Measurements from ENCODE around the gene IHH. TPM values are rescaled to one million over a fixed set of nuclear protein-coding genes. Genes with fewer than 3 reads are reported as not detected.

Gene IHH
- total RNA-seq, 1 experiment from 2014 or later = 0.11 TPM

DNA sequence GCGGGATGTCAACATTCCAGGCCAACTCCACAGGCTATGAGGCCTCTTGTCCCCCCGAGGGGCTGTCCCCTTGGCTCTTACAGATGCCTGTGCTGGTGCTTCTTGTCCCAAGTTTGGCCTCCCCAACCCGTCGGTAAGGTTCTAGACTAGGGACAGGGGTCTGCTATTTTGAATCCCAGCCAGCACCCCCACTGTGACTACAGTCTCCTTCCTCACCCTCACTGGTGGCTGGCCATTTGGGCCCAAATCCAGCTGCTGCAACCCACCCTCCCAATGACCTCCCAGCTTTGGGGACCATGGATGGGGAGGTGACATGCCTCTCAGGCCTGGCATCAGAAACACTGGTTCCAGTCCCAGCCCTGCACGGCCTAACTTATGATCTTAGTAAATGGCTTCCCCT, 38.1 kb downstream of the IHH start (continued):
- TF ChIP-seq, protein P1, sequence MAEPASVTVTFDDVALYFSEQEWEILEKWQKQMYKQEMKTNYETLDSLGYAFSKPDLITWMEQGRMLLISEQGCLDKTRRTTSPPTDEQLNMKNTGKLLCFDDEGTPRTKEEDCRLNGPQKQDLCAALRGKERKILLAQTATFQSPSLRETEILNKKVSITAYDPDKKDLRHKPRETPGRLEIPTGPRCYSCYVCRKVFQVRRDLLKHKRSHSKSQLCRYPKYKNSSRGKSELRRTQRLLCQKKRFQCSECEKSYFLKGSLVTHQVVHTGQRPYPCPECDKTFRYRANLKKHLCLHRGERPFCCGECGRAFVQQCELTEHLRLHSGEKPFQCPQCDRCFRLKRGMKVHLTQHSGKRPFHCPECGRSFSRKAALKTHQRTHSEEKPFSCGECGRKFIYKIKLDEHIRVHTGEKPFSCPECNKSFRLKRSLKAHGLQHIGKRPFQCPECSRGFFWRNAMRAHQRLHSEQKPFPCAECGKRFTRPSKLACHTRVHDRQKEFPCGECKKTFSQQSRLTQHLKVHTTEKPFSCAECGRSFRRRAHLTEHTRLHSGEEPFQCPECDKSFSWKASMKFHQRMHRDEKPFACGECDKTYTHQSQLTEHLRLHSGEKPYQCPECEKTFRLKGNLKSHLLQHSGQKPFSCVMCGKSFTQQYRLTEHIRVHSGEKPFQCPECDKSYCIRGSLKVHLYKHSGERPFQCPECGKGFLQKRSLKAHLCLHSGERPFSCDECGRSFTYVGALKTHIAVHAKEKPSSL (CRISPR knock-in tag; conservative IDR thresholded peaks at IDR 0.05) = no peak
- no peak for TF ChIP-seq ZNF423 (CRISPR knock-in tag; IDR thresholded peaks at IDR 0.05)
- no peak for TF ChIP-seq IRF2 (CRISPR knock-in tag; IDR thresholded peaks at IDR 0.05; ENCODE audit: borderline replicate concordance, low read depth)

DNA sequence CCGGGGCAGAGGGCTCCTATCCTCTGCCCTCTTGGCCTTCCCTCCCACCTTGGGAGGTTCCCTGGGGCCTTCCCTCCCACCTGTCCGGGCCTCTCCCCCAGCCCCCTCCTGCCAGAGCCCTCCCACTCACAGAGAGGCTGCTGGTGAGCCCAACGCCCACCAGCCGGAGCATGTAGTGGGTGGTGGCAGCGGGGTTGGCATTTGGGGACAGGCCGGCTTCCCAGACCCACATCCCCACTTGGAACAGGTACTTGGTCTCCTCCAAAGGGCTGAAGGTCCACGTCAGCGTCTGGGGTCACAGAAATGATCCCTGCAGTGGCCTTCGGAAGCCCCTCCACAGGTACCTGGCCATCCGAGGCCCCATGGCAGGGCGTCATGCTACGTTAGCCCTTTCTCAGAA, 38.7 kb downstream of the IHH start:
- Mint-ChIP-seq H3K27me3 (ENCODE audit: low read depth) (no peaks in the 10 kb centered on the region), H3K36me3 (no peaks in the 10 kb centered on the region), H3K9me3 (no peaks in the 10 kb centered on the region), H3K4me3 (no peak overlapping the region), H3K27ac (no peak overlapping the region), H3K4me1 (0 out of 2 replicates have a peak, but pooled peaks cover 2% of the 10 kb centered on the region)
- no peak for DNase-seq (ENCODE audit: low spot score)
- CTCF ChIA-PET = interaction anchor here (1.4 to 7.0 kb wide), 2 partner anchors 8 to 51 kb away, joined by 4 to 56 read pairs; no protein-coding TSS in a partner anchor
- TF ChIP-seq MYBL2 (CRISPR knock-in tag; IDR thresholded peaks at IDR 0.05) = no peak
- TF ChIP-seq, protein P2, sequence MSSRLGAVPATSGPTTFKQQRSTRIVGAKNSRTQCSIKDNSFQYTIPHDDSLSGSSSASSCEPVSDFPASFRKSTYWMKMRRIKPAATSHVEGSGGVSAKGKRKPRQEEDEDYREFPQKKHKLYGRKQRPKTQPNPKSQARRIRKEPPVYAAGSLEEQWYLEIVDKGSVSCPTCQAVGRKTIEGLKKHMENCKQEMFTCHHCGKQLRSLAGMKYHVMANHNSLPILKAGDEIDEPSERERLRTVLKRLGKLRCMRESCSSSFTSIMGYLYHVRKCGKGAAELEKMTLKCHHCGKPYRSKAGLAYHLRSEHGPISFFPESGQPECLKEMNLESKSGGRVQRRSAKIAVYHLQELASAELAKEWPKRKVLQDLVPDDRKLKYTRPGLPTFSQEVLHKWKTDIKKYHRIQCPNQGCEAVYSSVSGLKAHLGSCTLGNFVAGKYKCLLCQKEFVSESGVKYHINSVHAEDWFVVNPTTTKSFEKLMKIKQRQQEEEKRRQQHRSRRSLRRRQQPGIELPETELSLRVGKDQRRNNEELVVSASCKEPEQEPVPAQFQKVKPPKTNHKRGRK (CRISPR knock-in tag; IDR thresholded peaks at IDR 0.05; ENCODE audit: borderline replicate concordance) = no peak
- no peak for TF ChIP-seq ZNF416 (CRISPR knock-in tag; IDR thresholded peaks at IDR 0.05)
- no peak for TF ChIP-seq ZNF219 (CRISPR knock-in tag; IDR thresholded peaks at IDR 0.05; ENCODE audit: borderline replicate concordance)
- TF ChIP-seq RELA (CRISPR knock-in tag; IDR thresholded peaks at IDR 0.05; ENCODE audit: borderline replicate concordance) = no peak
- no peak for TF ChIP-seq NFATC4 (CRISPR knock-in tag; IDR thresholded peaks at IDR 0.05)
- TF ChIP-seq, protein P3, sequence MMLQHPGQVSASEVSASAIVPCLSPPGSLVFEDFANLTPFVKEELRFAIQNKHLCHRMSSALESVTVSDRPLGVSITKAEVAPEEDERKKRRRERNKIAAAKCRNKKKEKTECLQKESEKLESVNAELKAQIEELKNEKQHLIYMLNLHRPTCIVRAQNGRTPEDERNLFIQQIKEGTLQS (CRISPR knock-in tag; conservative IDR thresholded peaks at IDR 0.05) = no peak
- TF ChIP-seq CREM (CRISPR knock-in tag; IDR thresholded peaks at IDR 0.05) = no peak
- TF ChIP-seq JUN (CRISPR knock-in tag; IDR thresholded peaks at IDR 0.05) = no peak
- TF ChIP-seq HMGA2 (CRISPR knock-in tag; IDR thresholded peaks at IDR 0.05) = no peak
- TF ChIP-seq, protein P4, sequence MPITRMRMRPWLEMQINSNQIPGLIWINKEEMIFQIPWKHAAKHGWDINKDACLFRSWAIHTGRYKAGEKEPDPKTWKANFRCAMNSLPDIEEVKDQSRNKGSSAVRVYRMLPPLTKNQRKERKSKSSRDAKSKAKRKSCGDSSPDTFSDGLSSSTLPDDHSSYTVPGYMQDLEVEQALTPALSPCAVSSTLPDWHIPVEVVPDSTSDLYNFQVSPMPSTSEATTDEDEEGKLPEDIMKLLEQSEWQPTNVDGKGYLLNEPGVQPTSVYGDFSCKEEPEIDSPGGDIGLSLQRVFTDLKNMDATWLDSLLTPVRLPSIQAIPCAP (CRISPR knock-in tag; IDR thresholded peaks at IDR 0.05) = no peak
- no peak for TF ChIP-seq NR1H2 (CRISPR knock-in tag; IDR thresholded peaks at IDR 0.05)
- TF ChIP-seq, protein P5, sequence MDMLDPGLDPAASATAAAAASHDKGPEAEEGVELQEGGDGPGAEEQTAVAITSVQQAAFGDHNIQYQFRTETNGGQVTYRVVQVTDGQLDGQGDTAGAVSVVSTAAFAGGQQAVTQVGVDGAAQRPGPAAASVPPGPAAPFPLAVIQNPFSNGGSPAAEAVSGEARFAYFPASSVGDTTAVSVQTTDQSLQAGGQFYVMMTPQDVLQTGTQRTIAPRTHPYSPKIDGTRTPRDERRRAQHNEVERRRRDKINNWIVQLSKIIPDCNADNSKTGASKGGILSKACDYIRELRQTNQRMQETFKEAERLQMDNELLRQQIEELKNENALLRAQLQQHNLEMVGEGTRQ (CRISPR knock-in tag; IDR thresholded peaks at IDR 0.05) = no peak
- TF ChIP-seq ELF4 (CRISPR knock-in tag; IDR thresholded peaks at IDR 0.05; ENCODE audit: low read depth) = no peak
- no peak for TF ChIP-seq CREB1 (CRISPR knock-in tag; IDR thresholded peaks at IDR 0.05)
- TF ChIP-seq PRRX2 (CRISPR knock-in tag; IDR thresholded peaks at IDR 0.05) = no peak
- TF ChIP-seq, protein P6, sequence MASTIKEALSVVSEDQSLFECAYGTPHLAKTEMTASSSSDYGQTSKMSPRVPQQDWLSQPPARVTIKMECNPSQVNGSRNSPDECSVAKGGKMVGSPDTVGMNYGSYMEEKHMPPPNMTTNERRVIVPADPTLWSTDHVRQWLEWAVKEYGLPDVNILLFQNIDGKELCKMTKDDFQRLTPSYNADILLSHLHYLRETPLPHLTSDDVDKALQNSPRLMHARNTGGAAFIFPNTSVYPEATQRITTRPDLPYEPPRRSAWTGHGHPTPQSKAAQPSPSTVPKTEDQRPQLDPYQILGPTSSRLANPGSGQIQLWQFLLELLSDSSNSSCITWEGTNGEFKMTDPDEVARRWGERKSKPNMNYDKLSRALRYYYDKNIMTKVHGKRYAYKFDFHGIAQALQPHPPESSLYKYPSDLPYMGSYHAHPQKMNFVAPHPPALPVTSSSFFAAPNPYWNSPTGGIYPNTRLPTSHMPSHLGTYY (CRISPR knock-in tag; IDR thresholded peaks at IDR 0.05) = no peak
- no peak for TF ChIP-seq EMX1 (CRISPR knock-in tag; IDR thresholded peaks at IDR 0.05)
- no peak for ATAC-seq
- POLR2A ChIA-PET = no interaction called here
